K562 (cell line): Measurements from ENCODE around the gene ATXN1L. TPM values are rescaled to one million over a fixed set of nuclear protein-coding genes. Genes with fewer than 3 reads are reported as not detected.
A peak's percentile ranks its signal among the peaks of the same experiment; 100 is the strongest.

Experiments used
- GTF2E2 ChIP-seq: fragments of 200-800 bp; sonication (Bioruptor generic); IDR thresholded peaks from 2 replicates; pipeline ENCODE4 v1.6.1; 2016; ENCODE audit warnings: missing genetic modification characterization, missing compliant biosample characterization
- KLF10 ChIP-seq: fragments of 250-450 bp; sonication (Bioruptor Pico); IDR thresholded peaks from 2 replicates; pipeline ENCODE4 v1.6.1; 2021; ENCODE audit warnings: matching md5 sums
- MAZ ChIP-seq, 2 experiments: fragments of 450-650 bp in 1 of 2; sonication (generic) in 1 of 2; formaldehyde crosslinking; IDR thresholded peaks in 1 of 2; conservative IDR thresholded peaks in 1 of 2; 2 replicates each; pipeline versions ENCODE4 v1.4.0 to v1.5.0; 2020; ENCODE audit warnings: mild to moderate bottlenecking in 1 of 2, missing genetic modification reagents in 1 of 2
- MCM3 ChIP-seq: fragments of 450-650 bp; IDR thresholded peaks from 2 replicates; pipeline ENCODE4 v1.6.1; 2016
- PHTF2 ChIP-seq: fragments of 250-450 bp; sonication (Bioruptor Pico); IDR thresholded peaks from 2 replicates; pipeline ENCODE4 v1.5.0; 2021; ENCODE audit warnings: mild to moderate bottlenecking
- RBM14 ChIP-seq: fragments of 200-400 bp; formaldehyde crosslinking; IDR thresholded peaks from 2 replicates; pipeline ENCODE4 v1.6.1; 2018; ENCODE audit warnings: low read depth, mild to moderate bottlenecking, low read length, moderate library complexity, borderline replicate concordance; ENCODE audit not compliant: insufficient read depth
- SOX6 ChIP-seq: fragments of 450-650 bp; IDR thresholded peaks from 2 replicates; pipeline ENCODE4 v1.6.1; 2014; ENCODE audit warnings: mild to moderate bottlenecking
- ZNF384 ChIP-seq: IDR thresholded peaks from 2 replicates; pipeline ENCODE4 v1.6.1; 2012; ENCODE audit warnings: low read depth, low read length, improper control_type of control experiment
- polyA plus RNA-seq, 8 experiments: library from polyadenylated mRNA; depleted of rRNA in 4 of 8; stranded (reverse) in 5 of 8; unstranded in 3 of 8; fragments of >200 nt; fragmentation: Nextera tagmentation in 2 of 8; fragmentation: Illumina TruSeq in 1 of 8; extraction: Ambion mirVana in 2 of 8; extraction: Trizol in 1 of 8; gene quantifications; 2 replicates each; pipeline versions ENCODE4 v1.2.1 to v1.2.3, GENCODE V29; 2011 to 2014; ENCODE audit warnings: inconsistent platforms in 1 of 8, missing spikeins in 1 of 8
- total RNA-seq, 7 experiments: library from RNA; depleted of rRNA in 6 of 7; stranded (reverse); fragments of >200 nt in 6 of 7; fragmentation: Illumina TruSeq in 2 of 7; extraction: Trizol in 2 of 7; gene quantifications; 2 replicates each; pipeline versions ENCODE4 v1.2.1 to v1.2.3, GENCODE V29; 2011 to 2021; ENCODE audit warnings: low replicate concordance in 1 of 7
- TF ChIP-seq, protein P1 (sequence below): fragments of 250-450 bp; sonication (Bioruptor Pico); IDR thresholded peaks from 2 replicates; pipeline ENCODE4 v1.4.0; 2020; ENCODE audit warnings: mild to moderate bottlenecking, moderate library complexity
- TF ChIP-seq, protein P2 (sequence below): fragments of 450-650 bp; IDR thresholded peaks from 2 replicates; pipeline ENCODE4 v1.6.1; 2016; ENCODE audit warnings: mild to moderate bottlenecking, moderate library complexity
- TF ChIP-seq, protein P3 (sequence below): fragments of 250-450 bp; sonication (Bioruptor Pico); IDR thresholded peaks from 2 replicates; pipeline ENCODE4 v1.8.0; 2022; ENCODE audit warnings: moderate library complexity, mild to moderate bottlenecking, inconsistent platforms
- TF ChIP-seq, protein P4 (sequence below): fragments of 250-450 bp; sonication (Bioruptor Pico); IDR thresholded peaks from 2 replicates; pipeline ENCODE4 v1.4.0; 2020

ATXN1L gene
- total and polyA plus RNA-seq, 9 of the 15 experiments (the other 6 are each of a cell fraction or from before 2014, with no cell fraction given), result 1.4 to 11.3 (median 9.3) TPM

DNA sequence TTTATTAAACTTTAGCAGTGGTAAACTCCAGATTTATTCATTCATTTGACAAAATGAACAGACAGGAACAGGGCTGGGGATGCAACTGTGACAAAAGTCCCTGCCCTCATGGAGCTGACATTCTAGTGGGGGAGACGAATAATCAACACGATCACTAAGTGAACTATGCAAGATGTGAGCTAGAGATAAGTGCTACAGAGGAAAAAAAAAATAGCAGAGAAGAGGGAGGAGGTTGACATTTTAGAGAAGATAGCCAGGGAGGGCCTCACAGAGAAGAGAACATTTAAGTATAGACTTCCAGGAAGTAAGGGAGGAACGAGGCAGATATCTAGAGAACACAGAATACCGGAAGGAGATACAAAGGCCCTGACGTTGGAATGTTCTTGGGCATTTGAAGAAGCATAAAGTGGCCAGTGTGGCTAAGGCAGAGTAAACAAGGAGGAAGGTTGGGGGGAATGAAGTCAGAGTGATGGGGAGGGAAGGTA is 19.2 kb upstream of the ATXN1L start (continued):
- TF ChIP-seq, protein P1, sequence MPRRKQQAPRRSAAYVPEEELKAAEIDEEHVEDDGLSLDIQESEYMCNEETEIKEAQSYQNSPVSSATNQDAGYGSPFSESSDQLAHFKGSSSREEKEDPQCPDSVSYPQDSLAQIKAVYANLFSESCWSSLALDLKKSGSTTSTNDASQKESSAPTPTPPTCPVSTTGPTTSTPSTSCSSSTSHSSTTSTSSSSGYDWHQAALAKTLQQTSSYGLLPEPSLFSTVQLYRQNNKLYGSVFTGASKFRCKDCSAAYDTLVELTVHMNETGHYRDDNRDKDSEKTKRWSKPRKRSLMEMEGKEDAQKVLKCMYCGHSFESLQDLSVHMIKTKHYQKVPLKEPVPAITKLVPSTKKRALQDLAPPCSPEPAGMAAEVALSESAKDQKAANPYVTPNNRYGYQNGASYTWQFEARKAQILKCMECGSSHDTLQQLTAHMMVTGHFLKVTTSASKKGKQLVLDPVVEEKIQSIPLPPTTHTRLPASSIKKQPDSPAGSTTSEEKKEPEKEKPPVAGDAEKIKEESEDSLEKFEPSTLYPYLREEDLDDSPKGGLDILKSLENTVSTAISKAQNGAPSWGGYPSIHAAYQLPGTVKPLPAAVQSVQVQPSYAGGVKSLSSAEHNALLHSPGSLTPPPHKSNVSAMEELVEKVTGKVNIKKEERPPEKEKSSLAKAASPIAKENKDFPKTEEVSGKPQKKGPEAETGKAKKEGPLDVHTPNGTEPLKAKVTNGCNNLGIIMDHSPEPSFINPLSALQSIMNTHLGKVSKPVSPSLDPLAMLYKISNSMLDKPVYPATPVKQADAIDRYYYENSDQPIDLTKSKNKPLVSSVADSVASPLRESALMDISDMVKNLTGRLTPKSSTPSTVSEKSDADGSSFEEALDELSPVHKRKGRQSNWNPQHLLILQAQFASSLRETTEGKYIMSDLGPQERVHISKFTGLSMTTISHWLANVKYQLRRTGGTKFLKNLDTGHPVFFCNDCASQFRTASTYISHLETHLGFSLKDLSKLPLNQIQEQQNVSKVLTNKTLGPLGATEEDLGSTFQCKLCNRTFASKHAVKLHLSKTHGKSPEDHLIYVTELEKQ, result no peak
- TF ChIP-seq RBM14 (no peak), SOX6 (no peak), PHTF2 (CRISPR knock-in tag) (no peak), GTF2E2 (tag) (no peak), ZNF384 (peak; percentile 67), KLF10 (CRISPR knock-in tag) (no peak), MAZ (CRISPR knock-in tag; conservative IDR thresholded peaks at IDR 0.05 in 1 of 2, IDR thresholded peaks at IDR 0.05 in 1 of 2) (no peak), MCM3 (no peak)
- TF ChIP-seq, protein P2, sequence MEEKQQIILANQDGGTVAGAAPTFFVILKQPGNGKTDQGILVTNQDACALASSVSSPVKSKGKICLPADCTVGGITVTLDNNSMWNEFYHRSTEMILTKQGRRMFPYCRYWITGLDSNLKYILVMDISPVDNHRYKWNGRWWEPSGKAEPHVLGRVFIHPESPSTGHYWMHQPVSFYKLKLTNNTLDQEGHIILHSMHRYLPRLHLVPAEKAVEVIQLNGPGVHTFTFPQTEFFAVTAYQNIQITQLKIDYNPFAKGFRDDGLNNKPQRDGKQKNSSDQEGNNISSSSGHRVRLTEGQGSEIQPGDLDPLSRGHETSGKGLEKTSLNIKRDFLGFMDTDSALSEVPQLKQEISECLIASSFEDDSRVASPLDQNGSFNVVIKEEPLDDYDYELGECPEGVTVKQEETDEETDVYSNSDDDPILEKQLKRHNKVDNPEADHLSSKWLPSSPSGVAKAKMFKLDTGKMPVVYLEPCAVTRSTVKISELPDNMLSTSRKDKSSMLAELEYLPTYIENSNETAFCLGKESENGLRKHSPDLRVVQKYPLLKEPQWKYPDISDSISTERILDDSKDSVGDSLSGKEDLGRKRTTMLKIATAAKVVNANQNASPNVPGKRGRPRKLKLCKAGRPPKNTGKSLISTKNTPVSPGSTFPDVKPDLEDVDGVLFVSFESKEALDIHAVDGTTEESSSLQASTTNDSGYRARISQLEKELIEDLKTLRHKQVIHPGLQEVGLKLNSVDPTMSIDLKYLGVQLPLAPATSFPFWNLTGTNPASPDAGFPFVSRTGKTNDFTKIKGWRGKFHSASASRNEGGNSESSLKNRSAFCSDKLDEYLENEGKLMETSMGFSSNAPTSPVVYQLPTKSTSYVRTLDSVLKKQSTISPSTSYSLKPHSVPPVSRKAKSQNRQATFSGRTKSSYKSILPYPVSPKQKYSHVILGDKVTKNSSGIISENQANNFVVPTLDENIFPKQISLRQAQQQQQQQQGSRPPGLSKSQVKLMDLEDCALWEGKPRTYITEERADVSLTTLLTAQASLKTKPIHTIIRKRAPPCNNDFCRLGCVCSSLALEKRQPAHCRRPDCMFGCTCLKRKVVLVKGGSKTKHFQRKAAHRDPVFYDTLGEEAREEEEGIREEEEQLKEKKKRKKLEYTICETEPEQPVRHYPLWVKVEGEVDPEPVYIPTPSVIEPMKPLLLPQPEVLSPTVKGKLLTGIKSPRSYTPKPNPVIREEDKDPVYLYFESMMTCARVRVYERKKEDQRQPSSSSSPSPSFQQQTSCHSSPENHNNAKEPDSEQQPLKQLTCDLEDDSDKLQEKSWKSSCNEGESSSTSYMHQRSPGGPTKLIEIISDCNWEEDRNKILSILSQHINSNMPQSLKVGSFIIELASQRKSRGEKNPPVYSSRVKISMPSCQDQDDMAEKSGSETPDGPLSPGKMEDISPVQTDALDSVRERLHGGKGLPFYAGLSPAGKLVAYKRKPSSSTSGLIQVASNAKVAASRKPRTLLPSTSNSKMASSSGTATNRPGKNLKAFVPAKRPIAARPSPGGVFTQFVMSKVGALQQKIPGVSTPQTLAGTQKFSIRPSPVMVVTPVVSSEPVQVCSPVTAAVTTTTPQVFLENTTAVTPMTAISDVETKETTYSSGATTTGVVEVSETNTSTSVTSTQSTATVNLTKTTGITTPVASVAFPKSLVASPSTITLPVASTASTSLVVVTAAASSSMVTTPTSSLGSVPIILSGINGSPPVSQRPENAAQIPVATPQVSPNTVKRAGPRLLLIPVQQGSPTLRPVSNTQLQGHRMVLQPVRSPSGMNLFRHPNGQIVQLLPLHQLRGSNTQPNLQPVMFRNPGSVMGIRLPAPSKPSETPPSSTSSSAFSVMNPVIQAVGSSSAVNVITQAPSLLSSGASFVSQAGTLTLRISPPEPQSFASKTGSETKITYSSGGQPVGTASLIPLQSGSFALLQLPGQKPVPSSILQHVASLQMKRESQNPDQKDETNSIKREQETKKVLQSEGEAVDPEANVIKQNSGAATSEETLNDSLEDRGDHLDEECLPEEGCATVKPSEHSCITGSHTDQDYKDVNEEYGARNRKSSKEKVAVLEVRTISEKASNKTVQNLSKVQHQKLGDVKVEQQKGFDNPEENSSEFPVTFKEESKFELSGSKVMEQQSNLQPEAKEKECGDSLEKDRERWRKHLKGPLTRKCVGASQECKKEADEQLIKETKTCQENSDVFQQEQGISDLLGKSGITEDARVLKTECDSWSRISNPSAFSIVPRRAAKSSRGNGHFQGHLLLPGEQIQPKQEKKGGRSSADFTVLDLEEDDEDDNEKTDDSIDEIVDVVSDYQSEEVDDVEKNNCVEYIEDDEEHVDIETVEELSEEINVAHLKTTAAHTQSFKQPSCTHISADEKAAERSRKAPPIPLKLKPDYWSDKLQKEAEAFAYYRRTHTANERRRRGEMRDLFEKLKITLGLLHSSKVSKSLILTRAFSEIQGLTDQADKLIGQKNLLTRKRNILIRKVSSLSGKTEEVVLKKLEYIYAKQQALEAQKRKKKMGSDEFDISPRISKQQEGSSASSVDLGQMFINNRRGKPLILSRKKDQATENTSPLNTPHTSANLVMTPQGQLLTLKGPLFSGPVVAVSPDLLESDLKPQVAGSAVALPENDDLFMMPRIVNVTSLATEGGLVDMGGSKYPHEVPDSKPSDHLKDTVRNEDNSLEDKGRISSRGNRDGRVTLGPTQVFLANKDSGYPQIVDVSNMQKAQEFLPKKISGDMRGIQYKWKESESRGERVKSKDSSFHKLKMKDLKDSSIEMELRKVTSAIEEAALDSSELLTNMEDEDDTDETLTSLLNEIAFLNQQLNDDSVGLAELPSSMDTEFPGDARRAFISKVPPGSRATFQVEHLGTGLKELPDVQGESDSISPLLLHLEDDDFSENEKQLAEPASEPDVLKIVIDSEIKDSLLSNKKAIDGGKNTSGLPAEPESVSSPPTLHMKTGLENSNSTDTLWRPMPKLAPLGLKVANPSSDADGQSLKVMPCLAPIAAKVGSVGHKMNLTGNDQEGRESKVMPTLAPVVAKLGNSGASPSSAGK, result no peak
- TF ChIP-seq, protein P3, sequence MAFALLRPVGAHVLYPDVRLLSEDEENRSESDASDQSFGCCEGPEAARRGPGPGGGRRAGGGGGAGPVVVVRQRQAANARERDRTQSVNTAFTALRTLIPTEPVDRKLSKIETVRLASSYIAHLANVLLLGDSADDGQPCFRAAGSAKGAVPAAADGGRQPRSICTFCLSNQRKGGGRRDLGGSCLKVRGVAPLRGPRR (CRISPR knock-in tag), result no peak
- TF ChIP-seq, protein P4, sequence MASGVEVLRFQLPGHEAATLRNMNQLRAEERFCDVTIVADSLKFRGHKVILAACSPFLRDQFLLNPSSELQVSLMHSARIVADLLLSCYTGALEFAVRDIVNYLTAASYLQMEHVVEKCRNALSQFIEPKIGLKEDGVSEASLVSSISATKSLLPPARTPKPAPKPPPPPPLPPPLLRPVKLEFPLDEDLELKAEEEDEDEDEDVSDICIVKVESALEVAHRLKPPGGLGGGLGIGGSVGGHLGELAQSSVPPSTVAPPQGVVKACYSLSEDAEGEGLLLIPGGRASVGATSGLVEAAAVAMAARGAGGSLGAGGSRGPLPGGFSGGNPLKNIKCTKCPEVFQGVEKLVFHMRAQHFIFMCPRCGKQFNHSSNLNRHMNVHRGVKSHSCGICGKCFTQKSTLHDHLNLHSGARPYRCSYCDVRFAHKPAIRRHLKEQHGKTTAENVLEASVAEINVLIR, result no peak
